Measurements from ENCODE around the gene NFIB.

The NFIB gene

GRCh38 chr9:14327036-14327435 is 13.1 kb upstream of the NFIB start:
- no peak for DNase-seq (ENCODE audit: low read depth, low spot score)
- TF ChIP-seq CTCF (IDR thresholded peaks at IDR 0.05; ENCODE audit: low read depth, low read length) = no peak
- in situ Hi-C loops (cut with HindIII; ENCODE audit: low sequenced_read_pairs) = no loop called here
- H3K4me3 ChIP-seq (ENCODE audit: low read depth, low read length) = no peak overlapping the region

GRCh38 chr9:14326264-14326826 is 12.4 kb upstream of the NFIB start:
- no peak overlapping the region for H3K4me3 ChIP-seq (ENCODE audit: low read depth, low read length)
- DNase-seq (ENCODE audit: low read depth, low spot score) = peak; percentile 86
- no peak for TF ChIP-seq CTCF (IDR thresholded peaks at IDR 0.05; ENCODE audit: low read depth, low read length)
- in situ Hi-C loops (cut with HindIII; ENCODE audit: low sequenced_read_pairs) = no loop called here

GRCh38 chr9:14325147-14325546 is 11.2 kb upstream of the NFIB start:
- no peak overlapping the region for H3K4me3 ChIP-seq (ENCODE audit: low read depth, low read length)
- TF ChIP-seq CTCF (IDR thresholded peaks at IDR 0.05; ENCODE audit: low read depth, low read length) = no peak
- in situ Hi-C loops (cut with HindIII; ENCODE audit: low sequenced_read_pairs) = no loop called here
- DNase-seq (ENCODE audit: low read depth, low spot score) = no peak

- no peak for TF ChIP-seq CTCF (IDR thresholded peaks at IDR 0.05; ENCODE audit: low read depth, low read length)
- in situ Hi-C loops (cut with HindIII; ENCODE audit: low sequenced_read_pairs) = loop anchor here (25.0 kb wide), 1 partner anchor 212 kb away; no protein-coding TSS in a partner anchor
- no peak for DNase-seq (ENCODE audit: low read depth, low spot score)
- no peak overlapping the region for H3K4me3 ChIP-seq (ENCODE audit: low read depth, low read length)
Measured at GRCh38 chr9:14323985-14324650, 10.2 kb upstream of the NFIB start.

GRCh38 chr9:14323083-14323971 is 9.4 kb upstream of the NFIB start:
- in situ Hi-C loops (cut with HindIII; ENCODE audit: low sequenced_read_pairs) = loop anchor here (25.0 kb wide), 1 partner anchor 211 kb away; no protein-coding TSS in a partner anchor
- DNase-seq (ENCODE audit: low read depth, low spot score) = no peak
- no peak for TF ChIP-seq CTCF (IDR thresholded peaks at IDR 0.05; ENCODE audit: low read depth, low read length)
- peak overlapping the region; percentile 59 for H3K4me3 ChIP-seq (ENCODE audit: low read depth, low read length)

- peak; percentile 43 for TF ChIP-seq CTCF (IDR thresholded peaks at IDR 0.05; ENCODE audit: low read depth, low read length)
- peak overlapping the region; percentile 59 for H3K4me3 ChIP-seq (ENCODE audit: low read depth, low read length)
- DNase-seq (ENCODE audit: low read depth, low spot score) = peak; percentile 95
- in situ Hi-C loops (cut with HindIII; ENCODE audit: low sequenced_read_pairs) = loop anchor here (25.0 kb wide), 1 partner anchor 210 kb away; no protein-coding TSS in a partner anchor
Measured at GRCh38 chr9:14322211-14323082, 8.5 kb upstream of the NFIB start.
